Measurements from ENCODE around the gene SLC22A25. TPM values are rescaled to one million over a fixed set of nuclear protein-coding genes. Genes with fewer than 3 reads are reported as not detected.

Gene SLC22A25
- polyA plus RNA-seq, 1 donor from 2014 or later: not detected

GRCh38 chr11:63239254-63239653, 4.1 kb downstream of the SLC22A25 start:
- Histone ChIP-seq H3K4me3 (ENCODE audit: low read length) (no peak overlapping the region), H2AFZ (ENCODE audit: low read depth, low read length) (no peak overlapping the region), H4K20me1 (ENCODE audit: insufficient read depth) (no peaks in the 10 kb centered on the region), H3K4me2 (ENCODE audit: low read length) (no peak overlapping the region), H3K9ac (ENCODE audit: low read length) (no peak overlapping the region), H3K36me3 (ENCODE audit: insufficient read depth, low read length) (no peaks in the 10 kb centered on the region), H3K27me3 (ENCODE audit: insufficient read depth, low read depth, low read length) (no peaks in the 10 kb centered on the region), H3K79me2 (replicated peaks; ENCODE audit: insufficient read depth, low read length) (no peaks in the 10 kb centered on the region), H3K9me2 (ENCODE audit: insufficient read depth, low read length) (no peaks in the 10 kb centered on the region), H3F3A (ENCODE audit: insufficient read depth, low read length, poor library complexity, severe bottlenecking) (no peaks in the 10 kb centered on the region), H3K9me3 (ENCODE audit: low read length) (no peaks in the 10 kb centered on the region), H3K27ac (ENCODE audit: low read length) (no peak overlapping the region)
- TF ChIP-seq EP300 (conservative IDR thresholded peaks at IDR 0.05; ENCODE audit: poor library complexity, severe bottlenecking) (no peak), MXI1 (conservative IDR thresholded peaks at IDR 0.05; ENCODE audit: poor library complexity, severe bottlenecking) (no peak), RAD21 (conservative IDR thresholded peaks at IDR 0.05) (no peak), CTCF (IDR thresholded peaks at IDR 0.05; ENCODE audit: poor library complexity, severe bottlenecking) (no peak), REST (IDR thresholded peaks at IDR 0.05; ENCODE audit: borderline replicate concordance) (no peak), EZH2 (IDR thresholded peaks at IDR 0.05; ENCODE audit: borderline replicate concordance, insufficient read depth, low read length, poor library complexity, severe bottlenecking) (no peak), POLR2AphosphoS5 (IDR thresholded peaks at IDR 0.05) (no peak), SMC3 (conservative IDR thresholded peaks at IDR 0.05; ENCODE audit: poor library complexity) (no peak), TAF1 (IDR thresholded peaks at IDR 0.05; ENCODE audit: low read depth) (no peak)

GRCh38 chr11:63237413-63237812, 6.0 kb downstream of the SLC22A25 start:
- no peaks in the 10 kb centered on the region for H4K20me1 ChIP-seq (ENCODE audit: insufficient read depth)

More at GRCh38 chr11:63237413-63237812, 6.0 kb downstream of the SLC22A25 start:
- H3K9ac ChIP-seq (ENCODE audit: low read length): no peak overlapping the region
- H2AFZ ChIP-seq (ENCODE audit: low read depth, low read length): no peak overlapping the region
- no peaks in the 10 kb centered on the region for H3K9me3 ChIP-seq (ENCODE audit: low read length)
- no peak overlapping the region for H3K4me2 ChIP-seq (ENCODE audit: low read length)
- no peak overlapping the region for H3K27ac ChIP-seq (ENCODE audit: low read length)
- no peaks in the 10 kb centered on the region for H3K36me3 ChIP-seq (ENCODE audit: insufficient read depth, low read length)
- no peaks in the 10 kb centered on the region for H3K27me3 ChIP-seq (ENCODE audit: insufficient read depth, low read depth, low read length)
- H3K9me2 ChIP-seq (ENCODE audit: insufficient read depth, low read length): no peaks in the 10 kb centered on the region
- H3K4me3 ChIP-seq (ENCODE audit: low read length): no peak overlapping the region
- TF ChIP-seq RAD21 (conservative IDR thresholded peaks at IDR 0.05) (no peak), CTCF (IDR thresholded peaks at IDR 0.05; ENCODE audit: poor library complexity, severe bottlenecking) (no peak), SMC3 (conservative IDR thresholded peaks at IDR 0.05; ENCODE audit: poor library complexity) (no peak), REST (IDR thresholded peaks at IDR 0.05; ENCODE audit: borderline replicate concordance) (no peak), TAF1 (IDR thresholded peaks at IDR 0.05; ENCODE audit: low read depth) (no peak)
- no peaks in the 10 kb centered on the region for H3K79me2 ChIP-seq (replicated peaks; ENCODE audit: insufficient read depth, low read length)
- H3F3A ChIP-seq (ENCODE audit: insufficient read depth, low read length, poor library complexity, severe bottlenecking): no peaks in the 10 kb centered on the region

Data from neural cell (in vitro differentiated cells).